Neural cell (in vitro differentiated cells): ENCODE measurements around the gene TMEM135.

Experiments
- CTCF ChIP-seq: fragments of 450-650 bp; IDR thresholded peaks from 2 replicates; pipeline ENCODE4 v1.5.1; 2014; ENCODE audit warnings: antibody characterized with exemption, mild to moderate bottlenecking, moderate library complexity; ENCODE audit not compliant: poor library complexity, severe bottlenecking
- EP300 ChIP-seq: fragments of 450-650 bp; conservative IDR thresholded peaks from 2 replicates; pipeline ENCODE4 v1.6.1; 2014; ENCODE audit warnings: antibody characterized with exemption, mild to moderate bottlenecking, moderate library complexity; ENCODE audit not compliant: poor library complexity, severe bottlenecking
- EZH2 ChIP-seq: fragments of 200-600, 300-800 bp; shearing (Covaris generic), sonication (generic); IDR thresholded peaks from 2 replicates; pipeline ENCODE4 v1.6.1; 2014; ENCODE audit warnings: antibody characterized with exemption, low read length, borderline replicate concordance, mild to moderate bottlenecking; ENCODE audit not compliant: insufficient read depth, poor library complexity, severe bottlenecking

DNA sequence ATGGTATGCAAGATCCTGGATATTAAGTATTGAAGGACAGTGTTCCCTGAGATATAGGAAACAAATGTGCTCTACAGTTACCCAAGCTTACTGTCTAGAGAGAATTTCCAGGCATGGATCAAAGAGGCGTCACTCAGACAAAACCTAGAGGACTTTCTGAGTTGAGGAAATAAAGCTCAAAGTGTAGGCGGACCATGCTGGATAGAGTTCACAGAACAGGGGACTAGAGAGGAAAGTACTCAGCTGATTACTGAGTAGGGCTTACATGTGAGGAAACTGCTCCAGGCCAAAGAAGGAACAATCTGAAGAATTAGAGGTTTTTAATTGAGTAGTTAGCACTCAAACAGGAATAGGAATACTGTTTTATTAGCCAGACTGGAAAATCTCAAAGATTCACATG, 193.3 kb downstream of the TMEM135 start:
- TF ChIP-seq CTCF: no peak
- no peak for TF ChIP-seq EZH2
- no peak for TF ChIP-seq EP300
